ENCODE data around the gene SIPA1L2.

Gene SIPA1L2

DNA sequence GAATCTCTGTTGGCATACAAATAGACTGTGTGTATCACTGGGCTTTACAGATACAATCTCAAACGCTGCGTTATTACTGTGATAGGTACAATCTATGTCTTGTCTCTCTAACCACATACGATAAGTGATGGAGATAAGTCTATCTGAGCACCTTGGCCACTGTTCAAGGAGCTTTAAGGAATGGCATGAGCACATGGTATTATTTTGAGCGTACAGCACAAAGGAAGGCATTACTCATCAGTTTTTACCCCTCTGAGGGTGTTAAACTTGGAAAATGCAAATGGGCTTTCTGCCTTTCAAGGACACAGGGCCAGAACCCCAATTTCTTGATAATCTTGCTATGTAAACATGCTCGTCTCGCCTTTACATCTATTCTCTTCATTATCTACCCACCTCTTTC lies 11.6 kb upstream of the SIPA1L2 start:
- DNase-seq: no peak

- DNase-seq: no peak
Measured at GRCh38 chr1:232636799-232637198, 6.9 kb upstream of the SIPA1L2 start.

GRCh38 chr1:232635778-232636356 lies 5.9 kb upstream of the SIPA1L2 start:
- no peak for DNase-seq

DNA sequence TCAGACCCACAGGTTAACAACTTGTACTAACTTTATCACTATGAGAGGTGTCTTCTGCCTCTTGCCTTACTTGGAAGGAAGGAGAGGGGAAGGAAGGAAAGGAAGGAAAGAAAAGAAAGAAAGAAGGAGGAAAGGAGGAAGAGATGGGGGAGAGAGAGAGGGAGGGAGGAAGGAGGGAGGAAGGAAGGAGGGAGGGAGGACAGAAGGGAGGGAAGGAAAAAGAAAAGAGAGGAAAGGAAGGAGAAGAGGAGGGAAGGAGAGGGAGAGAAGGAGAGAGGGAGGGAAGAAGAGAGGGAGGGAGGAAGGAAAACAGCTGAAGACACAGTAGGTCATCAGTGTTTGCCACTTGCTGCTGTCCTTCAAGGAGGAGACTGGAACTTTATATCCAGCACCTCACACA lies 5.3 kb upstream of the SIPA1L2 start:
- no peak for DNase-seq

DNA sequence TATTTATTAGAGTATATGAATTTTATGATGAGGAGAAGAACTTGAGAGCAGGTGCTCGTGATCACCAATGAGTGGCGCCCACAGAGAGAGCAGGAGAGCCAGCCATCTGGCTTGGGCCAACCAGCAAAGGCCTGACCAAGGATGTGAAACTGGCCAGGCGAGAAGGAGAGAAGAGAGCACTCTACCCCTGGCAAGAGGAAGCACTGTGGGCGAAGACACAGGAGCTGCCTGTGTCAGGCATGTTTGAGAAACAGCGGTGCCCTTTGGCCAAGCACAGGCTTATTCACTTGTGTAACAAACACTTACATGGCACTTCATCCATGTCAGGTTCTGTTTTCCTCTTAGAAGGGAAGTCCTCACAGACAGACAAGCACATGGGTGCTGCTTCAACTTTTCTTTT lies 4.2 kb upstream of the SIPA1L2 start:
- DNase-seq: no peak

DNA sequence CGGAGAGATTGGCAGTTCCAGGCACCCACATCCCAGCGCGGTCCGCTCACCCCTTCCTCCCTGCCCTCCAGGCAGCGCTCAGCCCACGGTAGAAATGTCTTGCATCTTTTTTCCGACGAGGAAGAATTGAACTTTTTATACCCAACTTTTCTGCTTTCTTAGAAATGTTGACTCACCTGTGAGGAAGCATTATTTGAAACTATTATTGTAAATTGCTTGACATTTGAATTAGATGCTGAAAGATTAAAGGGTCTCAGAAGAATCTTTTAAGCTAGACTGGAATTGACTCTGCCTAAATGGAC lies 912 bp upstream of the SIPA1L2 start:
- no peak for DNase-seq

GRCh38 chr1:232629250-232630046 lies 485 bp downstream of the SIPA1L2 start:
- DNase-seq: peak; percentile 61

DNA sequence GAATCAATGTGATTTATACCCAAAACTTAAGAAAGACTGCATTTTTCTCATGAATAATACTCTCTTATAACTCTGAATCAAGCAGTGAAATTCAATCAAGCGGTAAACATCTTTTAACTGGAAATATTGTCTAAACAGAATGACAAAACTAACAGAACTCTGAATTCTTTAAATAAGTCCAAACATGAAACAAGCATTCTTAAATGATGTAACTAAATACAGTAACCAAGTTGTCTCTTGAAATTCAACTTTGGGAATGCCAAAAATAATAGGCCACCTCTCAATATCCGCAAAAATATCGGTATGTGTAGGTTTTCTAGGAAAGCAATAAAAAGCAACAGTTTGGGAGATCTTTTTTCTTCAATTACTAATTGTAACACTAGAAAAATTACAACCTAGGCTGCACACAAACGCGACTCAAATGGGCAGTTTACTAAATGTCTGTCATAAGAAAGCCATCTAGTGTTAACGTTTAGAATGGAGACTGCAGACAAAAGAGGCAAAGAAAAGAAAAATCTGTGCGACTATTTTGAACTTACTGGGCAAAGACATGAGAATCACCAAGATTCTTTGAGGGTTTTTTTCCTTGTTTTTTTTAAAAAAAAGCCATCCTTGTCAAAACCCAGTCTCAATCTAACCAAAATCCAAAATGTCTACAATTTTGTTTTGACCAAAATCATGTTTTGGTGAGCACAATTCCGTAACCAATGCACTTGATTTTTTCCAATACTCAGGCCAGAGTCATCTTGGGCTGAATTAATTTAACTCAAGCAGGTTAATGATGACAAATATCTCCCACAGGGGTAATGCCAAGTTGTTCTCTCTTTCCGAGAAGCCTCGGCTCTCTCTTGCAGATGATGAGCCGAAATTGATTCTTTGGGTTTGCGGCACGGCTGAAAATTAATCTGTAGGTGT lies 1.3 kb downstream of the SIPA1L2 start:
- DNase-seq: no peak

GRCh38 chr1:232627645-232628334 lies 2.1 kb downstream of the SIPA1L2 start:
- DNase-seq: no peak

DNA sequence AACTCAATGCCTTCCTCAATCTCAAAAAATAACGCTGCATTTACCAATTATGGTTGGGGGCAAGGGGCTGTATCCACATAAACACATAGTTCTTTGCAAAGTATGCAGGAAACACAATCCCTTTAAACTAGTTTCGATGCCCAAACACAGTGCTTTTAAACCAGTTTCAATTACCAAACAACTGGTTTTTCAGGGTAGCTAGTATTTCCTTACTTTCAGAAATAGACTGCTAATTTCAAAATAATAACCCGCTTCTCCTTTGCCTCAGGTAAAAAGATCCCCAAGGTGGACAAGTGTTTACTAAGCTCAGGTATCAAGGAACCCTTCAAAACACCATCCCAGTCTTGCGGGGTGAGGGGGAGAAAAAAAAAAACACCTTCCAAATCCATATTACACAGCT lies 2.8 kb downstream of the SIPA1L2 start:
- no peak for DNase-seq

DNA sequence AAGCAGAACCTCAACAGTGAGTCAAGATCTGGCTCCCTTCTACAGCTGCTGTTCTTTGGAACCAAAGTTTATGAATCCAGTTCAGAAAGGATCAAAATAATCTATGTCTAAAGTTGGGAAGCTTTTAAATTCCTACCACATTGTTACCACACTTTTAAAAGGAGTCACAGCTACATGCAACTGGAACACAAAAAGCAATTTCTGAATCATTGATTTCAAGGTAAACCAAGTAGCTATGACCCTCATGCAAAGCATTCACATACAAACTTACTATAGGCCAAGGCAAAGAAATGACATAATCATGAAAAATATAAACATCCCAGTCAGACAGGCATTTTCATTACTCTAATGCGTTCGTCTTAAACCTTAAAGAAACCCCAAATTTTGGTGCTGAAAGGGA lies 3.5 kb downstream of the SIPA1L2 start:
- no peak for DNase-seq

DNA sequence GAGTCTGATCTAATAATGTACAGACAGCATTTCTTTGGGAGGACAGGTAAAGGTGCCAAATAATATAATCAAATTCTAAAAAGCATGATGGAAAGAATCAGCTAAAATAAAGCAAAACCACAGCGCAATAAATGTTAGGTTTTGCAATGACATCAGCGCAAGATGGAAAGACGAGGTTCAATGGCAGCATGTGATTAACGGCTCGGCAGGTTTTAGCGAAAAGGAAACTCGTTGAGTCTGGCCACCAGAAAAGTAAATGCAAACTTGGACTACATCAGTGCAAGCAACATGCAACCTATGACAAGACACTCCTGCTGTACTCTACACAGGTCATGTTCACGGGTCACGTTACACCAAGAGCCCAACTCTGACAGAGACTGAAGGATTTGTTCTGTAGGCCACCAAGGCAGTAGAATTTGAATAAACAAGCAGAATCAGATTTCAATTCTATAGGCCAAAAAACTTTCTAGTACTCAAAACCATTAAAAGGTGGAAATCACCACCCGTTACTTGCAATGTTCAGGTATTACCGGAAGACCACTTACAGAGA lies 4.5 kb downstream of the SIPA1L2 start:
- DNase-seq: no peak

DNA sequence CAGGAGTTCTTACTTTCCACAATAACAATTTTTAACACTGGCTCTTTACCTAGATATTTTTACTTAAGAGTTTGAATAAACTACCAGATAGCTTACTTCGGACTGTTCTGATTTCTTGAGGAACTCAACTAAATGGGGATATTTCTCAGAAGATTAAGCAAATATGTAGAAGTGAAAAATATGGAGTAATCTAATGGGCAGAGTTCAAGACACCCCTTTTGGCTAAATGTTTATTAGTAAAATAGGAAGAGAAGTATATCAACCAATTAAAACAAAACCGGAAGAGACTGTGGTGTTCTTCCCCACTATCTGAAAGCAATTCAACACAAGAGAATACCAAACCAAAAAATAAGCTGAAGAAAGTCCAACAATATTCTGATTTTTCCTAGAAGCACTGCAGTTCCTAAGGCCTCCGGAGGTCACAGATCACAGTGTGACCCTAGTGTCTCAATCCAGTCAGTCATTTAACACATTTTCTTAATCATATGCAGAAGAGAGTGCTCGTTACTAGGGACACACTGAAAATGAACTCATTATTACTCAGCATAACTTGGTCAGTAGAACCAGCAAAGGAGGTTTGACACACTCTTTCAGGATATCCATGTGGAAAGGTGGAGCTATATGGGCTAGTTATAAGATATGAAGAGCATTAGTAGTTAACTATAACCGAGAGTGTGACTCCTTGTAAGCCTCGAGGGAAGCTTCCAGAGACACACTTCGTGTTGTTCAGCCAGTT lies 5.2 kb downstream of the SIPA1L2 start:
- DNase-seq: no peak

DNA sequence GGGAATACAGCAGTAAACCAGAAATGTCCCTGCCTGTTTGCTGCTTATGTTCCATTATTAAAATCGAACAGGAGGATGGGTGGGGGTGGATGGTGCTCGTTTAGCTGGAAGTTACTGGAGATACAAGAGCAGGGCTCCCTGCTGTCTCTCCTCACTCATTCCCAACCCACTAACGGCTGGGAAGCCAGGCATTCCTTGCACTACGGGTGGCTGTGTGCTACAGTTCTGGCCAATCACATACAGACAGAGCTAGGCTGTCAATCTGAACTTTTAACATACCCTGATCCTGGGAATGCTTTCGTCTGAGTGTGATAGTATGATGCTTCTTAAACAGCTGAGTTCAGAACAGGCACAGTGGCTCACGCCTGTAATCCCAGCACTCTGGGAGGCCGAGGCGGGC lies 7.0 kb downstream of the SIPA1L2 start:
- DNase-seq: no peak

DNA sequence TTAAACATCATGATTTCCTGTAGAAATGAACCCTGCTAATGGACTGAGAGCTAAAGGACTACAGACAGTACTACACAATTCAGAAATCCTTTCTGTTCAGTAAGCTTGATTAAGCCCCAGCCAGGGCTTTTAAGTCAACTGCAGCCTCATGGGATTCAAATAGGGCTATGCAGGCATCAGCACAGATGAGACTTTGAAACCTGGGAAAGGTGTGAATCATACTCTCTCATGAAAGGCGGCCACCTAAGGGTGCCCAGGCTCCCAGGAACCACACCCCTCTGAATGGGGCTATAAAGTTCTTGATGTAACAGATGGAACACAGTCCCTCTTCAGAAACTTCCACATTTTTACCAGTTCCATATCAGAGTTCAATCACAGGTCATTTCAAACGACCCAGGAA lies 7.6 kb downstream of the SIPA1L2 start:
- DNase-seq: no peak

GRCh38 chr1:232621050-232621449 lies 8.9 kb downstream of the SIPA1L2 start:
- DNase-seq: no peak

- no peak for DNase-seq
Measured at GRCh38 chr1:232620356-232620969, 9.5 kb downstream of the SIPA1L2 start.

- DNase-seq: no peak
Measured at GRCh38 chr1:232617237-232617636, 12.7 kb downstream of the SIPA1L2 start.

- no peak for DNase-seq
Measured at GRCh38 chr1:232615306-232615800, 14.6 kb downstream of the SIPA1L2 start.

- DNase-seq: no peak
Measured at GRCh38 chr1:232614811-232615210, 15.1 kb downstream of the SIPA1L2 start.

- no peak for DNase-seq
Measured at GRCh38 chr1:232613752-232614381, 16.1 kb downstream of the SIPA1L2 start.
